RKO (cell line): Measurements from ENCODE around the gene FATE1.
A peak's percentile ranks its signal among the peaks of the same experiment; 100 is the strongest.

ENCODE experiments used
- DNase-seq: peaks from one replicate; pipeline ENCODE4 v3.0.0-alpha.2; 2016; ENCODE audit warnings: low spot score

Gene FATE1

DNA sequence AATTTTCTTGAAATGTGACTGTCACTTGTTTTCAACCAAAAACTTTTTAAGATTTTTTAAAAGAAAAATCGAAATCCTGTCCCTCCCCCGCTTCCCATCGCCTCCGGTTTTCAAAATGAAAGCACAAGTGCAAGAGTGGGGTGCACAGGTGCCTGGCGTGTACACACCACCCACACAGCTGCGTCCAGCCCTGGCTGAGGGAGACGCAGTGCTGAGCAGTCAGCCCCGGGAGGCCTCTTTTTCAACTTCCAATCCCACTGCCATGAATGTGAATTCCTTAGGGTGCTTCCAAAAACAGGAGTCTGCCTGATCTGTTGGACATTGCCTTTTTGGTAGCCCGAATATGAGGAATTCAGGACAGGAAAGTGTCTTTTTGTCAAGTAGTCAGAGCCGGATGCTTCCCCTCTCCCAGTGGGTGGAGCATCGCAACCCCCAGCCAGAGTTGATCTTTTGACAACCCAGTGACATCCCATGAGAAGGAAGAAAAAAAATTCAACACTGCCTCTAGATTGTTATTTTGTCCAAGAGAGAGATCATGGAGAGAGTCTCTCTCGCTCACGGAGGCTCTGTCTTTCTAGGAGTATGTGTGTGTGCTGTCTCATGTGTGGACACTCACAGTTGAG lies 11.7 kb upstream of the FATE1 start:
- DNase-seq, result no peak

GRCh38 chrX:151708821-151709220 lies 7.0 kb upstream of the FATE1 start:
- no peak for DNase-seq

- no peak for DNase-seq
These were observed 5.4 kb upstream of the FATE1 start for GRCh38 chrX:151710457-151710856.

DNA sequence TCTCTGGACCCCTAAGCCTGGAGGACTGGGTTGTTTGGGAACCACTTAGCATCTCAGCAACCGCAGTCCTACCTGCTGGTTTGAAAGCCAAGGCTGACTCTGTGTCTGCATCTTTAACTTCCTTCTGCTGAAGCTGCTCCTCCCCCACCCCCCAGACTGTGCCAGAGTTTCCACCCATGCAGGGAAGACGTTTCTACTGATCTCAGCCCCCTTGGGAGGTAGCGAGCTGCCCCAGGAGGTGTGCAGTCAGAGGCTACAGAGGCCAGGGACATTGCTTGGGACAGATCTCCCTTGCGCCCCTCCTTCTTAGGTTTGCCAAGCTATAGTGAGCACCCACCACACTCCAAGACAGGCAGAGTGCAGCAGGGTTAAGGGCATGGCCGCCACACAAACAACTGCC lies 4.7 kb upstream of the FATE1 start:
- DNase-seq, result no peak

DNA sequence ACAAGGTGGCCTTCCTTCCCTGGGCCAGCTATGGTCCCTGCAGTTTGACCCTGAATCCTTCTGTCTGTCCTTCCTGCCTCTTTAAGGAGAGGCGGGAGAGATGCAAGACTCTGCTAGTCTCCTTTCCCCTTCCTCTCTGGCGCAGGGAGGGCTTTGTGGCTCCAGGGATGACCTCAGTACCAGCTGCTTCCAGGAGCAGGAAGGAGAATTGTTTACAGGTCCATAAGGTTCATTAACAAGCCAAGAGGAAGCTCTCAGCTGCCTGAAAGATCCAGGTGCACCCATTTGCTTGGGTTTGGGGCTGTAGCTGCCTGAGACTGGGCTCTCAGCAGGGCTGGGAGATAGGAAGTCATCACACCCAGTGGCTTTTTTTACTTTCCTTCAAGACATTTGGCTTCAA lies 4.0 kb upstream of the FATE1 start:
- no peak for DNase-seq

- no peak for DNase-seq
These were observed 3.6 kb upstream of the FATE1 start for GRCh38 chrX:151712253-151712652.

DNA sequence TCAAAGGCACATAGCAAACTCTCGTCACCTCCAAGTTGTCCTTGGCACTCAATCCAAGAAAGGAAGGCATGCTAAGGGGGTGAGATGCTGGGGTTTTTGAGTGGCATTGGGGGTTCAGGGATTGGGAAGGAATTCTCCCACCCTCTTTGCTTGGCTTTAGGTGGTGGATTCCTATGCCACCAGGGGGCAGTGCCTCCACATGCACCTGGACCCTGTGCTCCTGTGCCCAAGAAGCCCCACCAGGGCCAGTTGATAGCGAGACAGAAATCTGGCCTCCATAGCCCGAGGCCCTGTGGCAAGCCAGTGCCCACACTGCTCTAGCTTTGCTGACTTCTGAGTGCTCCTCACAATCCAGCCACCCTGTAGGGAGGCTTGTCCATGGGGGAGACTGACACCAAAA lies 2.0 kb upstream of the FATE1 start:
- DNase-seq, result peak; percentile 16

- no peak for DNase-seq
These were observed 1.5 kb upstream of the FATE1 start for GRCh38 chrX:151714362-151714761.

GRCh38 chrX:151722241-151722846 lies 6.5 kb downstream of the FATE1 start:
- DNase-seq, result no peak

- DNase-seq, result no peak
These were observed 7.4 kb downstream of the FATE1 start for GRCh38 chrX:151723156-151723760.

GRCh38 chrX:151724563-151725337 lies 8.9 kb downstream of the FATE1 start:
- no peak for DNase-seq

- DNase-seq, result no peak
These were observed 9.4 kb downstream of the FATE1 start for GRCh38 chrX:151725338-151725614.

DNA sequence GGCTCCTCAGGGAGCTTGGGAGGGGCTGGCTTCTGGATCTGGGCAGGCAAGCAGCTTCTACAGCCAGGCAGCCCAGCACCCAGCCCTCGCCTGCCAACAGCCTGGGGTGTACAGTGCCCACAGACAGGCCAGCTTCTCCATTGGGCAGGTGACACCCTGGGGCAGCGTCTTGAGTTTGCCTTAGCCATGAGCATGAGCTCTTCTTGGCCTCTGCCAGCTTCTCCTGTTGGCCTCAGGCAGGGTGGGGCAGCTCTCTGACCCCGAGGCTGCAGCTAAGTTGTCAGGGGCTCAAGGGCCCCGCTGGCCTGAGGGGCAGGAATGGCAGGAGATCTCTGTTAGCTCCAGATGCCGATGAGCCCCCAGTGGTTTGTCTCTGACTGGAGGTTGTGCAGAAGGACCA lies 10.9 kb downstream of the FATE1 start:
- DNase-seq, result no peak

- DNase-seq, result no peak
These were observed 11.5 kb downstream of the FATE1 start for GRCh38 chrX:151727346-151727745.

DNA sequence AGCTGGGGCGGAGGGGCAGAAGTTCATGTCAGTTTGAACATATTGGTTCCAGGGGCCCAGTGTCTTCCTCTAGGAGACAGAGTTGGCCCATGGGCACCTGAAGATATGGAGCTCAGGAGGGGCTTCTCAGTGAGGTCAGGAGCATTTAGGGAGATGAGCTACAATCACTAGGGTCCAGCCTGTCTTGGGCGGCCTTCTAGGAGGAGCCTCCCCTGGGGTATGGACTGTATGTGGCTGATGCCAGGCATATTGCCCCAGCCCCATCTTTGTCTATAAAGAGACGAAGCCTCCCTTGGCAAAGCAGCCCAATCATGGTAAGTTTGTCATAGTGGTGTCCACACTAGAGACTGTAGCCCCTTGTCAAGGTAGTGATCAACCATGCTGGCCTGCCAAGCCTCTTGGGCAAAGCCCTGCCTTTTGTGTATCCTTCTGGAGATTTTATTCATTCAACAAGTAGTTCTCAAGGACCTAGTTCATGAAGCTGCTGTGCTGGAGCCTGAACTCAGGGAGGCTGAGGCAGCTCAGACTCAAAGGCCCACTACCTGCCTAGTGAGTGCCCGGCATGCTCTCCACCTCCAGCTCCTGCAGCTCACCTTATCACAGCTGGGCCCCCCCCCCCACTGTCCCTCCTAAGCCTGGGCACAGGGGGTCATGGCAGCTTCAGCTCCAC lies 13.4 kb downstream of the FATE1 start:
- no peak for DNase-seq

DNA sequence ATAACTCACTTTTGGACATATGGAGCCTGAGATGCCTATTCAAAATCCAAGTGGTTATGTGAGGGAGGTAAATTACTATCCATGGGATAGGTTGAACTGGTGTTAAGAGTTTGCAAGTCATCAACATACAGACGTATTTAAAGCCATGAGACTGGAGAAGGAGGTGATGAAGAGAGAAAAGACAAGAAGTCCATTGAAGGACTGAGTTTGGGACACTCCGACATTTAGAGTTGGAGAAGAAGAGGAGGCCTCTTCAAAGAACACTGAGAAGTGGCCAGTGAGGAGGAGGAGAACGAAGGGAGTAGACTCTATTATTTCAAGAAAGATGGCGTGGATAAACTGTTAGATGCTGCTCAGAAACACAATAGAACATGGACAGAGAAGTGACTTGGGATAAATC lies 18.6 kb downstream of the FATE1 start, which contains the start of gene CNGA2:
Gene CNGA2, plus strand, starts transcription at position 301 of the 400 bp plus-strand sequence. CDS start 3,738 bp downstream, outside the sequence.
- no peak for DNase-seq

DNA sequence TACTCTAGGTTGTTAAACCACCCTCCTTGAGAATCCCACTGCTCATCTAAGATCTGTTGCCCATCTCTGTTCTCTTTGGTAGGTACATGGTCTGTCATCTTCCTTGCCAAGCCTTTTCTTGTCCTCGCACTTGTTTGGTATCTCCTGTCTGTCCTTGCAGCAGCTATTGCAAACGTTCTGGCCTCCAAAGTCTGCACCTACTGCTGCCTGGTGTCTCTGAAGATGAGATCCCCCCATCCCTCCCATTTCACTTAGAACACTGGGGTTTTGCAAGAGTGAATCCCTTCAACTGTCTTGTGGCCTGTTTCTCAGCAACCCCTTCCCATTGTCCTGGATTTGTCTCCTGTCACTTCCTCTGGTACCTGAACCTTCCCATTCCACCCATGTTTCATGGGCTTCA lies 19.4 kb downstream of the FATE1 start:
- DNase-seq, result no peak

GRCh38 chrX:151736685-151737084 lies 20.9 kb downstream of the FATE1 start:
- no peak for DNase-seq

DNA sequence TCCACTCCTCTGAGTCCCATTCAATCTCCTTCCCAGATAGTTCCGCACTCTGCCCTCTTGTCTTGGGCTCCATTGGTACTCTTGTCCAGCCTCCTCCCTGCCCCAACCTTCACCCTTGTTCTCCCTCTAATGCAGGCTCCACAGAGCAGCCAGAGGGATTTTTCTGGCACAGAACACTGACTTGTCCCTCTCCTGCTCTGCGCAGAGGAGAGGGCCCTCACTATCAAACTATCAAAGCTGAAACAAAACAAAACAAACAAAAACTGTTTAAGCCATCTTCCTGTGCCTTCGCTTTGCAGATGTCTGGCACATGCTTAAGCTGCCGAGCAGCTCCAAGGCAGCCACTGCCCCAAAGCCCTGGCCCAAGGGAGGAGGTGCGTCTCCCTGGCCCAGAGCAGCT lies 21.7 kb downstream of the FATE1 start:
- DNase-seq, result no peak

- DNase-seq, result no peak
These were observed 22.9 kb downstream of the FATE1 start for GRCh38 chrX:151738751-151739150.

DNA sequence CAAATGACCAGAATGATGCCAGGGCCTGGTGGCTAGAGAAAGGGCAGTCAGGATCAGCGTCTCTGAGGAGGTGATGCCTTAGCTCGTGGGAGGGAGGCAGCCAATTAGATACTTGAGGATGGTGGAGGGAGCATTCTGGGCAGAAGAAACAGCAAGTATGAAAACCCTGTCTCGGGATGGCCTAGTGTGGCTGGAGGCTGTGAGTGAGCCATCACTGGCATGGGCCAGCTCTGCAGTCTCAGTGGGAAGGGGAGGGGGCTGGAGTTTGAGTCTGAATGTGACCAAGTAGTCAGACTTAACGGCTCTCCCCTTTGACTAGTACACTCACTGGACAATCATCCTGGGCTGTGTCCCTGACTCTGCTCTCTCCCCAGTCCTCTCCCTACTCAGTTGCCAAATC lies 25.8 kb downstream of the FATE1 start:
- DNase-seq, result no peak

DNA sequence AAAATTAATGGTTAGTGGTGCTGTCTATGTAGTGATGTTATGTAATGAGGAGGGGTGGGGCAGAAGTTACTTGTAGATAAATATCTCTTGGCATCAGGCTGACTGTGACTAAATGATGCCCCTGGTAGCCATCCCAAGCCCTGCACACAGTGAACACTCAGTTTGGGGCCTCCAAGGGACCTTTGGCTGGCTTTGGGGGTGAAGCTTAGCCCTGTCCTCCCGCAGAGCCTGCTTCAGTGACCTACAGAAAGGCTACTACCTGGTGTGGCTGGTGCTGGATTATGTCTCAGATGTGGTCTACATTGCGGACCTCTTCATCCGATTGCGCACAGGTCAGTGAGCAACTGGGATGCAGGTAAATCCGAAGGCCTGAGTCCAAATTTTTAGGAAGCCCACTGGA lies 26.5 kb downstream of the FATE1 start:
- DNase-seq, result no peak
